Mesothelial cell of epicardium (in vitro differentiated cells): Measurements from ENCODE around the gene SOBP. TPM values are rescaled to one million over a fixed set of nuclear protein-coding genes. Genes with fewer than 3 reads are reported as not detected.

Experiments used
- DNase-seq, 2 experiments: peaks; one replicate each; pipeline ENCODE4 v3.0.0; 2021; ENCODE audit warnings: low spot score in 2 of 2; ENCODE audit not compliant: unreplicated experiment in 2 of 2
- H3K27ac Mint-ChIP-seq: 2 replicates; pipeline ENCODE4 v1.8.0; 2021; ENCODE audit warnings: mixed read lengths
- H3K27me3 Mint-ChIP-seq: 2 replicates; pipeline ENCODE4 v1.8.0; 2021; ENCODE audit warnings: low read depth, mixed read lengths
- H3K36me3 Mint-ChIP-seq: 2 replicates; pipeline ENCODE4 v1.8.0; 2021; ENCODE audit warnings: mixed read lengths
- H3K4me1 Mint-ChIP-seq: 2 replicates; pipeline ENCODE4 v1.8.0; 2021; ENCODE audit warnings: mixed read lengths
- H3K4me3 Mint-ChIP-seq: 2 replicates; pipeline ENCODE4 v1.8.0; 2021; ENCODE audit warnings: mild to moderate bottlenecking, moderate library complexity, mixed read lengths
- H3K9me3 Mint-ChIP-seq: 2 replicates; pipeline ENCODE4 v1.8.0; 2021; ENCODE audit warnings: mixed read lengths
- CTCF ChIP-seq: fragments of 200-600 bp; sonication (generic); IDR thresholded peaks from one replicate; pipeline ENCODE4 v1.5.0; 2021; ENCODE audit warnings: antibody characterized with exemption; ENCODE audit not compliant: unreplicated experiment
- total RNA-seq: library from RNA; stranded (reverse); gene quantifications from 3 replicates; pipeline ENCODE4 v1.2.1, GENCODE V29; 2021

SOBP gene
- total RNA-seq, 1 donor from 2014 or later: 7.6 TPM

DNA sequence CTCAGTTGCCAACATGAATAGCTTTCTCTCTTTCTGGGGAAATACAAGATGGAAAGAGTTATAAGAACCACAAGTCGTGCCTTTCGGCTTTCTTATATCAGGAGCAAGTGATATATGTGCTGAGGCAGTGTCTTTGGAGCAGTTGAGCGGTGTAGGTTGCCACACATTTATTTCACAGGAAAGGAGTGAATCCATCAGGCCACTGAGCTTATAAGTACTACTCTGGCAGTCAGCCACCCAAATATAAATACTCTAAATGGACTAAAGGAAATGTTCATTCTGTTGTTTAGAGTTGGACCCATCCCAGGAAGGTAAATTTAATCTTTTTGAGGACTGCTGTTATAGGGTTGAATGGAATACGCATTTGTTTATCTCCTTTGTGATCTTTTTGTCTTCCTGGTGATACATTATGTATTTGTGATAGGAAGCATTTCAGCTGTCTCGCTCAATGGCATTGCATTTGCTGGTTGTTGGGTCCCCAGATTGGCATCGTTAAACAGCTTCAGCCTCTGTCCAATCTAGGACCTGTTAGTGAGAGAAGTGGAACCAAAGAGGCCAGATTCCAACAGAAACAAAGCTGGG, 139.7 kb downstream of the SOBP start:
- Mint-ChIP-seq H3K36me3 (peaks cover 5% of the 10 kb centered on the region), H3K27ac (no peak overlapping the region), H3K4me3 (no peak overlapping the region), H3K9me3 (no peaks in the 10 kb centered on the region), H3K4me1 (peaks cover 3% of the 10 kb centered on the region), H3K27me3 (peaks cover 33% of the 10 kb centered on the region)
- DNase-seq: no peak
- no peak for TF ChIP-seq CTCF

- TF ChIP-seq CTCF: no peak
- no peak for DNase-seq
- peaks cover 5% of the 10 kb centered on the region for H3K36me3 Mint-ChIP-seq
- H3K27me3 Mint-ChIP-seq: peaks cover 37% of the 10 kb centered on the region
- peaks cover 3% of the 10 kb centered on the region for H3K4me1 Mint-ChIP-seq
- no peaks in the 10 kb centered on the region for H3K9me3 Mint-ChIP-seq
- no peak overlapping the region for H3K27ac Mint-ChIP-seq
- H3K4me3 Mint-ChIP-seq: no peak overlapping the region
Measured at GRCh38 chr6:107630348-107630977, 140.5 kb downstream of the SOBP start.

- Mint-ChIP-seq H3K36me3 (peaks cover 5% of the 10 kb centered on the region), H3K4me1 (peaks cover 3% of the 10 kb centered on the region), H3K27me3 (peaks cover 56% of the 10 kb centered on the region), H3K27ac (no peak overlapping the region), H3K9me3 (no peaks in the 10 kb centered on the region), H3K4me3 (no peak overlapping the region)
- TF ChIP-seq CTCF: no peak
- no peak for DNase-seq
Measured at GRCh38 chr6:107632381-107633136, 142.6 kb downstream of the SOBP start.

DNA sequence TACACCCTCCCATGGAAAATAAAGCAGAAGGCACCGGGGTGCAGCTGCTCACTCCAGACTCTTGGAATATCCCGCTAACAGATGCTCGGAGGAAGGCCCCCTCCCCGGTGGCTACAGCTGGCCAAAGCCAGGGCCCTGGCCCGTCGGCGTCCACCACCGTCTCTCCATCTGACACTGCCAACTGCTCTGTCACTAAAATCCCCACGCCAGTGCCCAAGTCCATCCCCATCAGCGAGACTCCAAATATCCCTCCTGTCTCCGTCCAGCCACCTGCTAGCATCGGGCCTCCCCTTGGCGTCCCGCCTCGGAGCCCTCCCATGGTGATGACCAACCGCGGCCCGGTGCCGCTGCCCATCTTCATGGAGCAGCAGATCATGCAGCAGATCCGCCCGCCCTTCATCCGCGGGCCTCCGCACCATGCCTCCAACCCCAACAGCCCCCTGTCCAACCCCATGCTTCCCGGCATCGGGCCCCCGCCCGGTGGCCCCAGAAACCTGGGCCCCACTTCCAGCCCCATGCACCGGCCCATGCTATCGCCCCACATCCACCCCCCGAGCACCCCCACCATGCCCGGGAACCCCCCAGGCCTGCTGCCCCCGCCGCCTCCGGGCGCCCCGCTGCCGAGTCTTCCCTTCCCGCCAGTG, 143.9 kb downstream of the SOBP start:
- H3K4me3 Mint-ChIP-seq: peak overlapping the region; percentile 46
- TF ChIP-seq CTCF: no peak
- H3K27me3 Mint-ChIP-seq: peaks cover 53% of the 10 kb centered on the region
- peaks cover 5% of the 10 kb centered on the region for H3K36me3 Mint-ChIP-seq
- H3K4me1 Mint-ChIP-seq: peaks cover 3% of the 10 kb centered on the region
- no peaks in the 10 kb centered on the region for H3K9me3 Mint-ChIP-seq
- H3K27ac Mint-ChIP-seq: no peak overlapping the region
- no peak for DNase-seq

- H3K27ac Mint-ChIP-seq: no peak overlapping the region
- H3K9me3 Mint-ChIP-seq: no peaks in the 10 kb centered on the region
- TF ChIP-seq CTCF: no peak
- H3K36me3 Mint-ChIP-seq: peaks cover 5% of the 10 kb centered on the region
- no peak for DNase-seq
- no peak overlapping the region for H3K4me3 Mint-ChIP-seq
- H3K4me1 Mint-ChIP-seq: peaks cover 3% of the 10 kb centered on the region
- peaks cover 54% of the 10 kb centered on the region for H3K27me3 Mint-ChIP-seq
Measured at GRCh38 chr6:107634324-107635056, 144.6 kb downstream of the SOBP start.
